GM06990 (cell line): ENCODE data around the gene CTSA.

ENCODE experiments used
- DNase-seq: peaks from one replicate; pipeline ENCODE4 v3.0.0-alpha.2; 2011; ENCODE audit not compliant: insufficient read length; ENCODE audit errors: extremely low read depth
- H3K27me3 ChIP-seq: replicated peaks from 2 replicates; pipeline ENCODE4 v1.6.0; 2011; ENCODE audit warnings: low read length; ENCODE audit not compliant: control insufficient read depth, insufficient read depth
- H3K36me3 ChIP-seq: 2 replicates; pipeline ENCODE4 v1.5.1; 2011; ENCODE audit warnings: low read length; ENCODE audit not compliant: control insufficient read depth, insufficient read depth
- H3K4me3 ChIP-seq: replicated peaks from 2 replicates; pipeline ENCODE4 v1.5.1; 2011; ENCODE audit warnings: low read depth, mild to moderate bottlenecking, control low read depth, low read length
- CTCF ChIP-seq: IDR thresholded peaks from 2 replicates; pipeline ENCODE4 v1.5.1; 2011; ENCODE audit warnings: low read length, control low read depth, mild to moderate bottlenecking, inconsistent platforms; ENCODE audit not compliant: insufficient read depth, poor library complexity, severe bottlenecking

CTSA gene

GRCh38 chr20:45861221-45862075 is 29.7 kb upstream of the CTSA start:
- Histone ChIP-seq H3K36me3 (no peaks in the 10 kb centered on the region), H3K4me3 (no peak overlapping the region), H3K27me3 (no peaks in the 10 kb centered on the region)
- DNase-seq: no peak
- TF ChIP-seq CTCF: no peak

GRCh38 chr20:45863543-45864470 is 27.3 kb upstream of the CTSA start:
- no peak for TF ChIP-seq CTCF
- no peak for DNase-seq
- Histone ChIP-seq H3K27me3 (no peaks in the 10 kb centered on the region), H3K36me3 (no peaks in the 10 kb centered on the region), H3K4me3 (no peak overlapping the region)

- Histone ChIP-seq H3K4me3 (no peak overlapping the region), H3K27me3 (no peaks in the 10 kb centered on the region), H3K36me3 (no peaks in the 10 kb centered on the region)
- DNase-seq: no peak
- no peak for TF ChIP-seq CTCF
Observed at GRCh38 chr20:45866454-45866853, 24.7 kb upstream of the CTSA start.

- Histone ChIP-seq H3K4me3 (no peak overlapping the region), H3K36me3 (no peaks in the 10 kb centered on the region), H3K27me3 (no peaks in the 10 kb centered on the region)
- TF ChIP-seq CTCF: no peak
- DNase-seq: no peak
Observed at GRCh38 chr20:45867136-45867818, 23.9 kb upstream of the CTSA start.

- H3K27me3 ChIP-seq: no peaks in the 10 kb centered on the region
- no peak overlapping the region for H3K4me3 ChIP-seq
- no peaks in the 10 kb centered on the region; the same call in 1 of the 2 replicates for H3K36me3 ChIP-seq
- DNase-seq: no peak
- TF ChIP-seq CTCF: no peak
Observed at GRCh38 chr20:45867819-45868176, 23.3 kb upstream of the CTSA start.
